Kasumi-1 (cell line): ENCODE data around the gene FAM111B.

ENCODE experiments used
- DNase-seq, 2 experiments: peaks; one replicate each; lab custom pipeline; 2025; lab: John Stamatoyannopoulos, UW

Gene FAM111B

DNA sequence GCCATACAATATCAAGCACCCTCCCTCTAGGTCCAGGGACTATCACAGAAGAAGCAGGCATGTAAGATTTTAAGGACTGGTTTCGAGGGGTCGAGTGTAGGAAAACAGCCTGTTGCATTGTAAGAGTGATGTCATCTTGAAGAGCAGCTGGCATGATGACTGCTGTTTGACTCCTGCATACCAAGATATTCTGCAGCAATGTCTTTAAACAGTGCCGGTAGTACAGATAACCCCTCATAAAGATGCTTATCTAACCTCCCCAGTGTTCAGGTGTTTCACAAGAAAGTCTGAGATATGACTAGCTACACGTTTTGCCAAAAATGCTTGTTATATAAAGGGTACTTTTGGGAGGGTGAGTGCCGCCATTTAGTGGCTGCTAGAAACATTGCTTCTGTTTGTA, 47.6 kb downstream of the FAM111B start:
- no peak for DNase-seq

DNA sequence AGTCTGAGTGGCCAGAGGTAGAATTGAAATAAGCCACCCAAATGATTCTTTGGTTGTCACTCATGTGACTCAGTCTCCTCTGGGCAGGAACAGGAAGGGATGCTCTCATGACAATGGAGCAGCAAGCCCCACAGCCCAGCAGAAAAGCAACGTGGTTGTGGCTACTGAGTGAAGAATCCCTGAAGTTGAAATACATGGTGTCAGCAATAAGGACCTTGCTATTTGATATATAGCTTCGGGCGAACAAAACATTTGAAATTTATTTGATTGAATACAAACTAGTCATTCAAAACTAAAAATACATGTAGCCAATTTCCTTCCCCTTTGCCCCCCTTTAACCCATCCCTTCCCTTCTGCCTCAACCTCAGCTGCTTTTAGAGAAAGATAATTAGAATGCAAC, 50.4 kb downstream of the FAM111B start:
- no peak for DNase-seq

DNA sequence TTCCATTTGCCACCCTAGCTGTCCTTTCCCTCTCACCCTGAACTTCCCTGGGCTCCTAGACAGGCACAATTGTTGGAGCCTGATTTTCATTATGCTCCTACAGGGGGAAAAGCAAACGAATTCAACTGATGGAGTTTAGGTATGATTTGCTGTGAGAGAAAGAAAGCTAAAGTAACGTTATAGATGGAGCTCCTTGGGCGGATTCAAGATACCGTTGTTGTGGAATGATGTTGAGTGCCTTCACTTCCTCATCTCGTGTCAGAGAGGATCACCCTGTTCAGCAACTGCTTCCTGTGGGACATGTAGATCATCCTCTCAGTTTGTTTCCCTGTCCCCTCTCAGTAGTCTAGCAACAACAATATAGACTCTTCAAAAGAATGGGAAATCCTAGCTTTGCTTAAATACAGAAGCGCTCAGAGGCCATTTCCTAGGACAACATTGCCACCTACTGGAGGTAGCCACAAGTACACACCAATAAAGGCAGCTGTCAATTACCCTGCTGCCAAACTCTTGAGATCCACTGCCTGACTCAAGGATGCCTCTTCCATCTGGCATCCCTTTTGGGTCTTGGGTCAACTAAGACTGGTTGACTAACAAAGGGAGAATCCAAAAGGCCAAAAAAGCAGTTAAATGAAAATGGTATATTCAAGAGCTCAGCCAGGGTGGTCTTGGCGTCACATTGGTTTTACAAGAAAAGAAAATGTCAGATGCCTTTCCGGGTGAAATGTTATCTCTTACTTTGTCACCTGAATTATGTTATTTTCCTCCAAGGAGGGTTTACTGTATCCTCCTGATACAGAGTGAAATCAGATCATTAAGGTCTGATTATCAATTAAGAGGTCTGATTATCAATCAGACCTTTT, 51.4 kb downstream of the FAM111B start:
- DNase-seq: peak; percentile 85 to 89

GRCh38 chr11:59164028-59164427, 57.0 kb downstream of the FAM111B start:
- DNase-seq: no peak

- peak; percentile 87 for DNase-seq
Observed at GRCh38 chr11:59171508-59172322, 64.7 kb downstream of the FAM111B start, which contains the start of gene DTX4. TSS of gene DTX4 (plus strand) at chr11:59172132. CDS start at chr11:59172596, 464 bp downstream.

- peak in 1 of 2 experiments; percentile 14 for DNase-seq
Observed at GRCh38 chr11:59172345-59173079, 65.5 kb downstream of the FAM111B start.

GRCh38 chr11:59173080-59173963, 66.3 kb downstream of the FAM111B start:
- no peak for DNase-seq

DNA sequence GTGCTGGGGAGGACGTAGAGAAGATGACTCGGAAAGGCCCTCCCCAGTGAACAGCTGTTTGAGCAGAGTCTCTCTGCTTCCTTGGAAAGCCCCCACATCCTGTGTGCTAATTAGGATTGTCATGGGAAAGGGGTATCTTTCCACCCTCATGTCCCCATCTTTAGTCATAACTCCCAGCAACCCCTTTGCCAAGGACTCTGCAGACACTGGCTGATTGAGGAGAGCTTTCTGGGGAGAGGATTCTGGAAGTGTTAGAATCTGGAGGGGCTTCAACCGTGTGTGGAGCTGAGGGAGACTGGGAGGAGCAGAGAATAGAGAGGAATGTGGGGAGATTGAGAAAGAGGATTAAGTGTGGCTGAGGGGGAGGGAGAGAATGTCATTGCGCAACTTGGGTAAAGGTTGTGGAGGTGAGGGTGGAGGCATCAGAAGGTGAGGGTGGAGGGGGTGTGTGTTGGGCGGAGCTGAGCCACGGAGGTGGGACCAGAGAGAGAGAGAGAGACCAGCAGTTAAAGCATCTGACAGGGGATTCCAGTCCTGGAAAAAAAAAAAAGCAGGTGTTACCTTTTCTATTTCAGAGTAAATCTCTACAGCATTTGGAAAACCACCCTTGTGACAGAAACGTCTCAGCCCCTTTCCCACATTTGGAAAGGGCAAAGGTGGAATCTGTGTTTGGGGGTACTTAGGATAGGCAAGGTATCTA, 67.1 kb downstream of the FAM111B start:
- DNase-seq: no peak

- no peak for DNase-seq
Observed at GRCh38 chr11:59174664-59175033, 67.6 kb downstream of the FAM111B start.

DNA sequence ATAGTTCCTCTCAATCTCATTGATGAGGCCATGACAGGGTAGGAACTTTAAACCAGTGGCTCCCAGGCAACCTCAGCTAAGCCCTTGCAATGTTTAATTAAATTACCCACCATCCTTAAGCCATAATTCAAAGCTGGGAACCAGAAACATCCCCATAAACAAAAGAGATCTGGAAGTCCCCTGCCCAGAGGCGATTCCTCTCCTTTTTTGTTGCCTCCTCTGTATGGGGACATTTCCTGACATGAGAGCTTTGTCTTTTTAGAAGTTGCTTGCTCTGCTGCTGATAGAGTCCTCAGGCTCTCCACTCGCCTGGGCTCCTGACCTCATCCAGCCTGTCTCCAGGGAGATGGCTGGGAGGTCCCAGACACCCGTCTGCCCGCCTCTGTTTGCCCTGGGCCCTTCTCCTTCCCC, 68.1 kb downstream of the FAM111B start:
- no peak for DNase-seq

- no peak for DNase-seq
Observed at GRCh38 chr11:59176330-59176729, 69.3 kb downstream of the FAM111B start.
